ENCODE results near the gene DENND2D. TPM values are rescaled to one million over a fixed set of nuclear protein-coding genes. Genes with fewer than 3 reads are reported as not detected.

DENND2D gene
- total RNA-seq, 1 donor: 49.5 TPM

GRCh38 chr1:111183308-111184069 lies 17.0 kb downstream of the DENND2D start:
- Histone ChIP-seq H3K27me3 (ENCODE audit: insufficient read depth, low read length) (no peaks in the 10 kb centered on the region), H3K4me1 (ENCODE audit: insufficient read depth, low read length) (peaks cover 46% of the 10 kb centered on the region), H3K4me3 (ENCODE audit: low read length) (no peak overlapping the region), H3K9me3 (ENCODE audit: low read depth, low read length) (no peaks in the 10 kb centered on the region)

DNA sequence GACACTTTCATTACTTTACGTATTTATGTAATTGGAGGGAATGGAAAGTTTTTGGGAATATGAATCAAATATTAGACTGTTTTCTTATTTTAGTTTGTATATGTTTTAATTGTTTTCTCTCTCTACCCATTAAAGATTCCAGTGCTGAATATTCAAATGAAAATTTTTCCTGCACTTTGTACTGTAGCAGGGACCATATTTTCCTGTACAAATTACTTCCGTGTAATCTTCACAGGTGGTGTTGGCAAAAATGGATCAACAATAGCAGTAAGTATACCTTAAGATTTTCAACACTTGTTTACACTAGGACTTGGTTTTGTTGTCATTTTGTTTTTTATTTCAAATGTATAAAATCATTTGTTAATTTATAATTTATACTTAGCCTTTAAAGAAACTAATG lies 18.4 kb downstream of the DENND2D start:
- no peak overlapping the region for H3K4me3 ChIP-seq (ENCODE audit: low read length)
- no peaks in the 10 kb centered on the region for H3K9me3 ChIP-seq (ENCODE audit: low read depth, low read length)
- no peaks in the 10 kb centered on the region for H3K27me3 ChIP-seq (ENCODE audit: insufficient read depth, low read length)
- peaks cover 34% of the 10 kb centered on the region for H3K4me1 ChIP-seq (ENCODE audit: insufficient read depth, low read length)

DNA sequence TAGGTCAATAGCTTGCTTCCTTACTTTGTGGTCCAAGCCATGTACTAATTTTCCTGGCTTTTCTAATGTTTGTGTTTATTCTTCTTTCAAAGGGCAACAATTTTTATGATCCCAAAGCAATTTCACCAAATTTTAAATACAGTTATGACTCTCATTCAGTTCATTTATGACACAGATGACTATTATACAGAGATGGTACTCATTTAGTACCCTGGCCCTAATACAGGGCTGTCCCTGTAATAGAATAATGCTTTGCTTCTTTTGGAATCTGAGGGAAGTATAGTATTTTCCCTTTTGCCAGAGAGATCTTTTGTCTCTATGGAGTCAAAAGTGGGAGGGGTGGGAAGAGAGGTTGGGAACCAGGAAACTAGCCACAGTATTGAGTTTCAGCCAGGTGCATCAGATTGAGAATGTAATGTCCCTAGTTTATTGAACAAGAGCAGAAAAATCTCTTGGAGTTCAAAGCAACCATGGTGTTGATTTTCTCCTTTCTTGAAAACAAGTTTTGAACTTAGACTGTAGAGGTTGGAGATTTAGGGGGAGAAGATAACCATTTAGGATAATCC lies 20.4 kb downstream of the DENND2D start:
- Histone ChIP-seq H3K4me1 (ENCODE audit: insufficient read depth, low read length) (peaks cover 14% of the 10 kb centered on the region), H3K9me3 (ENCODE audit: low read depth, low read length) (no peaks in the 10 kb centered on the region), H3K4me3 (ENCODE audit: low read length) (no peak overlapping the region), H3K27me3 (ENCODE audit: insufficient read depth, low read length) (no peaks in the 10 kb centered on the region)

DNA sequence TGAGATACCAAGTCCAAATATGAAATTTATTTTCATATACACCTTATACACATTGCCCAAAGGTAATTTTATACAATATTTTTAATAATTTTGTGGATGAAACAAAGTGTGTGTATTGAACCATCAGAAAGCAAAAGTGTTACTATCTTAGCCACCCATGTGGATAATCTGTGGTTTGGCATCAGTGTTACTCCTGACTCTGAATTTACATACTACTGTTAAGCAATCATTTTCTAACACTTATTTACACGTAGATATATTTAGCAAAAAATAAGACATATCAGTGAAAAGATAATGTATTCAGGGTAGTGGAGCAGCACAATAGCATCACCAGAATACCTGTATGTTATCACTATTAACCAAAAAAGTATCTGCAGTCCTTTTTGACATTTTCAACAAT lies 23.8 kb downstream of the DENND2D start:
- Histone ChIP-seq H3K4me1 (ENCODE audit: insufficient read depth, low read length) (no peaks in the 10 kb centered on the region), H3K9me3 (ENCODE audit: low read depth, low read length) (no peaks in the 10 kb centered on the region), H3K27me3 (ENCODE audit: insufficient read depth, low read length) (no peaks in the 10 kb centered on the region), H3K4me3 (ENCODE audit: low read length) (no peak overlapping the region)

- Histone ChIP-seq H3K4me1 (ENCODE audit: insufficient read depth, low read length) (no peaks in the 10 kb centered on the region), H3K27me3 (ENCODE audit: insufficient read depth, low read length) (no peaks in the 10 kb centered on the region), H3K9me3 (ENCODE audit: low read depth, low read length) (no peaks in the 10 kb centered on the region), H3K4me3 (ENCODE audit: low read length) (no peak overlapping the region)
These were observed 25.1 kb downstream of the DENND2D start for GRCh38 chr1:111175349-111175748.

- Histone ChIP-seq H3K4me3 (ENCODE audit: low read length) (no peak overlapping the region), H3K4me1 (ENCODE audit: insufficient read depth, low read length) (no peaks in the 10 kb centered on the region), H3K9me3 (ENCODE audit: low read depth, low read length) (no peaks in the 10 kb centered on the region), H3K27me3 (ENCODE audit: insufficient read depth, low read length) (no peaks in the 10 kb centered on the region)
These were observed 26.4 kb downstream of the DENND2D start for GRCh38 chr1:111174070-111174469.

- H3K4me3 ChIP-seq (ENCODE audit: low read length): no peak overlapping the region
- no peaks in the 10 kb centered on the region for H3K27me3 ChIP-seq (ENCODE audit: insufficient read depth, low read length)
- H3K4me1 ChIP-seq (ENCODE audit: insufficient read depth, low read length): no peaks in the 10 kb centered on the region
- no peaks in the 10 kb centered on the region for H3K9me3 ChIP-seq (ENCODE audit: low read depth, low read length)
These were observed 28.0 kb downstream of the DENND2D start for GRCh38 chr1:111172463-111172862.

DNA sequence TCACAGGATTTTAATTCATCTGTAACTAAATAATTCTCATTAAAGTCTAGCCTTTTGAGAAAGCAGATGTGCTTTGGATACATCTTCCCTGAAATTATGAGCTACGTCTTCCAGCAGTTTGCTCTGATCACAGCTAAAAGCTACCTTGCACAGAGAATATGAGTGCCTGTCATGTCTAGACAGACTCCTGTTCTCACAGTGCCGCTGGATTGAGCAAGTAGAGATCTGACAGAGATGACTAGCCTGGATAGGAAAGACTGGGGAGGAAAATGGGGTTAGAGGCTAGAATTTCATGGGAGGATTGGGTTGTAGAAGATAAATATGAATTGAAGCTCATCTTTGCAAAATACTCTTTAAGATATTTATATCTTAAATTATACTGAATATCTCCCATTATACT lies 36.3 kb downstream of the DENND2D start:
- H3K4me1 ChIP-seq (ENCODE audit: insufficient read depth, low read length): no peaks in the 10 kb centered on the region
- no peaks in the 10 kb centered on the region for H3K27me3 ChIP-seq (ENCODE audit: insufficient read depth, low read length)
- H3K4me3 ChIP-seq (ENCODE audit: low read length): no peak overlapping the region
- no peaks in the 10 kb centered on the region for H3K9me3 ChIP-seq (ENCODE audit: low read depth, low read length)

DNA sequence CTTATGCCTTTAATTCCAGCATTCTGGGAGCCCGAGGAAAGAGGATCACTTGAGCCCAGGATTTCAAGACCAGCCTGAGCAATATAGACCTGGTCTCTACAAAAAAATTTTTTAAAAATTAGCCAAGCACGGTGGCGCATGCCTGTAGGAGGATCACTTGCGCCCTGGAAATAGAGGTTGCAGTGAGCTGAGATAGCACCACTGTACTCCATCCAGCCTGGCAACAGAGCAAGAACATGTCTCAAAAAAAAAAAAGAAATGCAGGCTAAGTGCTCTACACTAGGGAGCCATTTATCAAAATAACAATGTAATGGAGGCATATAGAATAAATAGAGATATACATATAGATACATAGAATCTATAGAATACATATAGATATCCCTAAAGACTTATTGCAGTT lies 37.1 kb downstream of the DENND2D start:
- Histone ChIP-seq H3K9me3 (ENCODE audit: low read depth, low read length) (no peaks in the 10 kb centered on the region), H3K27me3 (ENCODE audit: insufficient read depth, low read length) (no peaks in the 10 kb centered on the region), H3K4me1 (ENCODE audit: insufficient read depth, low read length) (no peaks in the 10 kb centered on the region), H3K4me3 (ENCODE audit: low read length) (no peak overlapping the region)

DNA sequence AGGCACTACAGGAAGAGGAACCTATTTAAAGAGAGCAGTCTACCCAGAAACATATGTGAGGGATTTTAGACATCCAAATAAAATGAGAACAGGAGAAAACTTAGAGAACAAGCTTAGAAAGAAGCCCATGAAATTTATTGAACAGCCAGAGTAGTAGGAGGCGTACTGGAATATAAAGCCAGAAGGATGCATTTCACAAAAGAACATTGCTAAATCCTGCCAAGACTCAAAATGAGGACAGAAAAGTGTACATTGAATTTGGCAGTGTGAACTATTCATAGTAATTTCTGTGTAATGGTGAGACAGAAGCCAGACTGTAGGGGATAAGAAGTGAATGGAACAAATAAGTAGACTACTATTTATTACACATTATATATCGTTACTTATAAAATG lies 38.0 kb downstream of the DENND2D start:
- H3K27me3 ChIP-seq (ENCODE audit: insufficient read depth, low read length): no peaks in the 10 kb centered on the region
- H3K4me1 ChIP-seq (ENCODE audit: insufficient read depth, low read length): no peaks in the 10 kb centered on the region
- H3K4me3 ChIP-seq (ENCODE audit: low read length): no peak overlapping the region
- no peaks in the 10 kb centered on the region for H3K9me3 ChIP-seq (ENCODE audit: low read depth, low read length)

DNA sequence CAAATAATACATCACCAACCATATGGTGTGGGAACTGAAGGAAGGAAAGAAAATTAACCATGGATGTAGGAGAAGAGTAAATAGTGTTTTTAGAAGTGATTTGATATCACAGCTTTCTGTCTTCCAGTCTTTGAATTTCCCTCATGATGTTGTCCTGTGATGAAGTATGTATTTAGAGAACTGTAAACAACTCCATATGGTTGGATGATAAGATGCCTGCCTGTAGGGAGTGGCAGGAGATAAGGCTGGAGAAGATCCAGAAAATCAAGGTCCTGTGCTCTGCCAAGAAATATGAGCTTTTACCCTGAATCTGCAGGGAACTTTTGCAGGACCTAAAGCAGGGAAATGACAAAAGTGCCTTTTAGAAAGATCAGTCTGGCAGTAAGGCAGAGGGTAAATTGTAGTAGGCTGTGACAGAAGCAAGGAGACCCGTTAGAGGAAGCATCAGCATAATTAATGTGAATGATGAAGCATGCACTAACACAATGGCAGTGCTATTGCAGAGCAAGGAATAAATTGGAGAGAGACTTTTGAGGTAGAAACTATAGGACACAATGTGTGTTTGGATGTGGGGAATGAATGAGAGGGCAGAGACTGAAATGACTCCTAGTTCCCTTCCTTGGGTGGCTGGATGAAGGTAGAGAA lies 38.5 kb downstream of the DENND2D start:
- H3K4me3 ChIP-seq (ENCODE audit: low read length): no peak overlapping the region
- H3K9me3 ChIP-seq (ENCODE audit: low read depth, low read length): no peaks in the 10 kb centered on the region
- no peaks in the 10 kb centered on the region for H3K4me1 ChIP-seq (ENCODE audit: insufficient read depth, low read length)
- no peaks in the 10 kb centered on the region for H3K27me3 ChIP-seq (ENCODE audit: insufficient read depth, low read length)

GRCh38 chr1:111157431-111157830 lies 43.0 kb downstream of the DENND2D start:
- Histone ChIP-seq H3K4me3 (ENCODE audit: low read length) (no peak overlapping the region), H3K27me3 (ENCODE audit: insufficient read depth, low read length) (no peaks in the 10 kb centered on the region), H3K4me1 (ENCODE audit: insufficient read depth, low read length) (peaks cover 13% of the 10 kb centered on the region), H3K9me3 (ENCODE audit: low read depth, low read length) (no peaks in the 10 kb centered on the region)

GRCh38 chr1:111154021-111154999 lies 46.1 kb downstream of the DENND2D start:
- Histone ChIP-seq H3K27me3 (ENCODE audit: insufficient read depth, low read length) (no peaks in the 10 kb centered on the region), H3K4me3 (ENCODE audit: low read length) (no peak overlapping the region), H3K4me1 (ENCODE audit: insufficient read depth, low read length) (peaks cover 13% of the 10 kb centered on the region), H3K9me3 (ENCODE audit: low read depth, low read length) (no peaks in the 10 kb centered on the region)

DNA sequence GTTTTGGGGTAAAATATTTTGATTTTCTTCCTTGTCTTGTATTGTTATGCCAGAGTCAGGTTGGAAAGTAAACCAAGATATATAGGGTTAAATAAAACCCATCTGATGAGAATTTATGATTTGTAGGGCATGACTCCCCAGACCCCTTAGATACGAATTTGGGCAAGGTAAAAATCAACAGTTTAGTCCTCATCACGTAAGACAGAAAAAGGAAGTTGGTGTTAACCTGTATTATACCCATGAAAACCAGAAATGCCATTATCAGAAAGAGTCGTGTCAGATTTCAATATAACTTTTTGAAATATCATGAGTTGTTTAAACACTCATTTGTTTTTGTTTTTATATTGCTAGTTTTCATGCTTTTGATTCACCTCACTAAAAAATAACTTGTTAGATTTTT lies 48.6 kb downstream of the DENND2D start:
- H3K4me3 ChIP-seq (ENCODE audit: low read length): no peak overlapping the region
- peaks cover 16% of the 10 kb centered on the region for H3K4me1 ChIP-seq (ENCODE audit: insufficient read depth, low read length)
- no peaks in the 10 kb centered on the region for H3K9me3 ChIP-seq (ENCODE audit: low read depth, low read length)
- H3K27me3 ChIP-seq (ENCODE audit: insufficient read depth, low read length): no peaks in the 10 kb centered on the region

DNA sequence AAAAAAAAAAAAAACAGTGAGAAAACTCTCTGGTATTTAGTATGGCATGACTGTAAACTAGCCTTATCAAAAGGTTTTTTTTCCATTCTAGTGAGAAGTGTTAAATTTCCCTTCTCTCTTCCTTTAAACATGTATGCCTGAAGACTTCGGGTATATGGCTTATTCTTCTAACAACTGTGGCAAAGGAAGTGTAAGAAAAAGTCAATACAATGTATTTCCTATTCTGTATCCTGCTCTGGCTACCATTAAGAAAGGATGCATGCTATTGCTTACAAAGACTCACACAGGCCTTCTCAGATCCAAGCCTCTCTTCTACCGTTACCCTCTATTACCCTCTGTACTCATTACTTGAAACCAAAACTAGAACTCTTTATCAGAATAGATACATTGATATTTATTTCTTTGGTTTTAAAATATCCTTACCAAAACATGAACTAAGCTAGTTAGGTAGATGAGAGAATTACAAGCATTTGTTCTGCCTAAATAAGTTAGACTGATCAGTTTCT lies 52.0 kb downstream of the DENND2D start:
- H3K4me3 ChIP-seq (ENCODE audit: low read length): no peak overlapping the region
- H3K4me1 ChIP-seq (ENCODE audit: insufficient read depth, low read length): peaks cover 19% of the 10 kb centered on the region
- no peaks in the 10 kb centered on the region for H3K27me3 ChIP-seq (ENCODE audit: insufficient read depth, low read length)
- H3K9me3 ChIP-seq (ENCODE audit: low read depth, low read length): no peaks in the 10 kb centered on the region
